Myocyte (in vitro differentiated cells): Measurements from ENCODE around the gene FOXJ1. TPM values are rescaled to one million over a fixed set of nuclear protein-coding genes. Genes with fewer than 3 reads are reported as not detected.

Experiments
- DNase-seq: peaks from one replicate; pipeline ENCODE4 v3.0.0-alpha.2; 2012; ENCODE audit warnings: low read depth
- total RNA-seq: library from RNA; depleted of rRNA; stranded (reverse); fragments of >200 nt; gene quantifications from 2 replicates; pipeline ENCODE4 v1.2.3, GENCODE V29; 2014

FOXJ1 gene
- total RNA-seq, 1 donor from 2014 or later = not detected

- no peak for DNase-seq
Measured at GRCh38 chr17:76161619-76162266, 20.7 kb upstream of the FOXJ1 start.

- no peak for DNase-seq
Measured at GRCh38 chr17:76160896-76161528, 20.0 kb upstream of the FOXJ1 start.

- DNase-seq = no peak
Measured at GRCh38 chr17:76159157-76159556, 18.1 kb upstream of the FOXJ1 start.

DNA sequence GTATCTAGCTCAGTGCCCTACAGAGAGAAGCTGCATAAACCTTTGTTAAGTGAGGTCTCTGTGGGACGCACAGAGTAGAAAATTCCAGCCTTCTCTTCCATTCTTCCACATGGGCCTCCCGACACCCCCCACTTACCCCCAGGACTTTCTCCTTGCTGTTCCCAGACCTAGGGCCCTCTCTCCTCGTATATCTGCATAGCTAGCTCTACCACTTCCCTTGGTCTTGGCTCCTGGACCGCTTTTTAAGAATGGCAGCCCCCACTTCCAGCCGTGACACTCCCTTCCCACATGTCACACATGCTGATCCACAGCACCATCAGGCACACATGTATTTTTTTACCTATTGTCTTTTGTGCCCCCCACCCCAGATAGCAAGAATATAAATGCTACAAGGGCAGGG is 16.7 kb upstream of the FOXJ1 start:
- DNase-seq = no peak

GRCh38 chr17:76156662-76156991 is 15.6 kb upstream of the FOXJ1 start:
- no peak for DNase-seq

GRCh38 chr17:76155988-76156661 is 15.1 kb upstream of the FOXJ1 start:
- DNase-seq = peak; percentile 22

GRCh38 chr17:76154936-76155845 is 14.1 kb upstream of the FOXJ1 start:
- DNase-seq = no peak

- no peak for DNase-seq
Measured at GRCh38 chr17:76154292-76154691, 13.2 kb upstream of the FOXJ1 start.

- DNase-seq = peak; percentile 13
Measured at GRCh38 chr17:76153640-76154039, 12.6 kb upstream of the FOXJ1 start.

- no peak for DNase-seq
Measured at GRCh38 chr17:76153202-76153601, 12.2 kb upstream of the FOXJ1 start.

DNA sequence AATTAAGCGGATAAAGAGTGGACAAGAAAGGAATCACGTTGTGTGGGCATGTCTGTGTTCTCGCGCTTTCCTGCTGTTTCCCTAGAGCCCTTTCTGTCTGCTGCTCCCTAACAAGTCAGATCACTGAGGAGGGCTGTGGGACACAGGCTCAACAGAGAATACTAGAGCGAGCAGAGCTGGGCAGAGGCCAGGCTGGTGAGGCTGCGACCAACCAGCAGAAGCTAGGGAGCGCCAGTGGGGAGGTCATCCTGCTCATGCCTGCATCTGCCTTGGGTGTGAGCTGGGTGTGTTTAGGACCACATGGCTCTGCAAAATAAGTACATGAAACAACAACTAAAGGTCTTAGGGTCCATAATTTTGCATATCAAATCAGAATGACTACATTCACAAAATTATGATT is 11.5 kb upstream of the FOXJ1 start:
- no peak for DNase-seq

GRCh38 chr17:76151896-76152454 is 10.9 kb upstream of the FOXJ1 start:
- DNase-seq = no peak

DNA sequence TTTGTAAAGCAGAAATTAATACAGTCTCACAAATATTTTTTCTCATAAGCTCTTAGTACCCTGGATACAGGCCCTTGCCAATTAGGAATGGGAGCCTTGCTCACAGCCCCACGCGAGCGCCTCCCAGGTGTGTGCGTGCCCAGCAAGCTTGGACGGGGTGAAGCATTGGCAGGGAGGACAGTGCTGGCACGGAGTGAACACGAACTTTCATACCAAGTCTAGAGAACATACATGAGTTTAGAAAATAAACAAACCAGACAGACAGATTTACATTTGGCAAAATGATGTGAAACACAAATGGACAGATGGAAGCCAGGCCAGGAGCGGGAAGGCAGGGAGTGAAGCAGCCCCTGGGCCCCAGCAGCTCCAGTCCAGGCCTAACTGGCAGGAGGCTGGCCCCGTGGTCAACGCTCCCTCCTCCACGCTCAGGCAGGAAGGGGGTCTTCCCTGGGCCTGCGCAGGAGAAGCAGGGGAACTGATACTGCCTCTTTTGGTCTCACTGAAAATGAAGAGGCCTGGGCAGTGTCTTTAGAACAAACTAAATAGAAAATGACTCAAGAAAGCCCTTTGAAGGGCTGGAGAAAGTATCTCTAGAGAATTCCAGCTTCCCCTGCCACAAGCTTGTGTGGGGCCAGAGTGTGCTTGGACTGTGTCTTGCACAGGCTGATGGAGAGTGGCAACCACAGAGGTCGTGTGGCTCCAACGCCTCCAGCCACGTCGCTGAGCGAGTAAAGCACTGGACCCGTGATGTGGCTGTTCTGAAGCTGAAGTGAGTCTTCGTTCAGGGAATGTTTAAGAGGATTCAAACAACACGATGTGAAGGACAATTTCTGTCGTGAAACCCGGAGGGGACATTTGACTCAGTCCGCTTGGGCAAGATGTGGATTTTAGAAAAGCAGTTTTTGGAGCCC is 9.9 kb upstream of the FOXJ1 start:
- no peak for DNase-seq

DNA sequence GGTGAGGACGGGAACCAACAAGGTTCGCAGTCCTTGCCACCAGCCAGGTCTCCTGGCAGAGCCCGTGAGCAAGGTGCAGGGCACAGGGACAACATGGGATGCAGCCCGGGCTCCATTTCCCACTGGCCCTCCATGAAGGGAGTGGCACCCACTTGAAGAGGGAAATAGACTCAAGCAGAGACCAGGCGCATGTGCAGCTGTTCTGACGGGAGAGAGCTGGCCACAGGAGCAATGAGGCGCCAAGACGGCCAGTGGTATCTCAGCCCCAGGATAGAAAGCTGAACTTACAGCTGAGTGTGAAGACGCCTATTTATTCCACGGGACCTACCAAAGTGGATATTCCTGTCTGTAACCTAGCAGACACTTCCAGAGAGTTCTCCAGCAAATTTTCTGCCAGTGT is 8.2 kb upstream of the FOXJ1 start:
- DNase-seq = peak; percentile 52

GRCh38 chr17:76148015-76148326 is 6.9 kb upstream of the FOXJ1 start:
- no peak for DNase-seq

DNA sequence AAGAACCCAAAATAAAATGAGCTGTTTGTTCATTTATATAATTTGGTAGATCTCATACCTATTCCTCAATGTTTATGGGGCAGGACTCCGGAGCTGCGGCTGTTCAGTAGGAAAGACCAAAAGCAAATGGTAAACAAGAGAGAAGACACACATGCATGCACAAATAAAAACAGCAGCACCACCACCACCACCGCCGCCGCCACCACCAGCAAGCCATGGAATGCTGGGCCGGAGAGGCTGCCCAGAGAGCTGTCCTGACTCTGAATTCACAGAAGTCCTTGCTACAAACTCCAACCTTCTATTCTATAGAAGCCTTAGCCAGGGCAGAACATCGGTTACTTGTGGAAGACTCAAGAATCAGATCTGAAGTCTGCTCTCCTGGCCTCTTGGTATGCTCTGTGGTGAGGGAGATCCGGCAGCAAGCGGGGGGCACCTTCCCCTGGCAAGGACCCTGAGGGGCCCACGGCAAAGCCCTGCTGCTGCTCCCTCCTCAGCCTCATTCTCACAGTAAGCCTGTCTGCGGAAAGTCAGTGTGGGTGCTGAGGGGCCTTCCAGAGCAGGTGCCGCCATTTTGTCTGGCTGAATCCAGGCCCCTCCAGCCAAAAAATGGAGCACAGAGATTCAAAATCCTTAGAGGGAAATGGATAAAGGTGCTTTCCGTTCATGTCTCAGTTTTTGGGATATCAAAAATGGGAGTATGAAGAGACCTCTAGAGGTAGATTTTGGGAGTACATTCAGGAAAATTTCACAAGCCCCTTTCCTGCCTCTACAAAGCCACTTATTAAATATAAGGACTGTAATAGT is 6.4 kb upstream of the FOXJ1 start:
- DNase-seq = peak; percentile 31

DNA sequence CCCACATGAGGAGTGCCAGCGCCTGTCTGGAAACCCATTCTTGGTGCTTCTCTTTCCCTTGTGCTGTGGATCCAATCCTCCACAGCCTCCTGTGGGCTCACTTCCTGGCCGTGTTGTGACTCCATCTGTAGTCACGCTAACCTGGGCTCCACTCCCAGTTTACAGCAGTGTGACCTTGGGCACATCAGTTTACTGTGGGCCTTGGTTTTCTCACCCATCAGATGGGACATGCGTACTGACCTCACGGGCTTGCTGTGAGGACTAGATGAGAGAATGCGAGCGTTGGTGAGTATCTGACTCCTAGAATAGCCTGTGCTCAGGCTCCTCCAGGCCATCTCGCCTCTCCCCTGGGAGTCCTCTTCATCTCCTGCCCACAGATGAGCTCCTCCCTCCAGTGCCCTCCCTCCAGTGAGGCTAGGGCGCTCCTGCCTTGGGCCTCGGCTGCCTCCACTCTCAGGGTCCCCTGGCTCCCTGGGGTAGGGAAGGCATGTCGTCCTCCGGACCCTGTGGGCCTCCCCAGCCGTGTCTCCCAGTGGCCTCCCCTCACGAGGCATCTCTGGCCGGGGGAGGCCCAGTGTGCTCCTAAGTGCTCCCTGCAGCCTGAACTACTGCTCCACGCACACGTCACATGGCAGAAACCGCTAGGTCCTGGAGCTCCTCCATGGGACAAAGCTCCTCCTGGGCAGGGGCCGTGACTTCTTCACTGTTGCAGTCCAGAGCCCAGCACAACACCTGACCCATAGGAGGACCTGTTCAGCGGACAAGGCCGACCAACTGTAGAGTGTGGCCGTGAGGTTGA is 5.2 kb upstream of the FOXJ1 start:
- no peak for DNase-seq

DNA sequence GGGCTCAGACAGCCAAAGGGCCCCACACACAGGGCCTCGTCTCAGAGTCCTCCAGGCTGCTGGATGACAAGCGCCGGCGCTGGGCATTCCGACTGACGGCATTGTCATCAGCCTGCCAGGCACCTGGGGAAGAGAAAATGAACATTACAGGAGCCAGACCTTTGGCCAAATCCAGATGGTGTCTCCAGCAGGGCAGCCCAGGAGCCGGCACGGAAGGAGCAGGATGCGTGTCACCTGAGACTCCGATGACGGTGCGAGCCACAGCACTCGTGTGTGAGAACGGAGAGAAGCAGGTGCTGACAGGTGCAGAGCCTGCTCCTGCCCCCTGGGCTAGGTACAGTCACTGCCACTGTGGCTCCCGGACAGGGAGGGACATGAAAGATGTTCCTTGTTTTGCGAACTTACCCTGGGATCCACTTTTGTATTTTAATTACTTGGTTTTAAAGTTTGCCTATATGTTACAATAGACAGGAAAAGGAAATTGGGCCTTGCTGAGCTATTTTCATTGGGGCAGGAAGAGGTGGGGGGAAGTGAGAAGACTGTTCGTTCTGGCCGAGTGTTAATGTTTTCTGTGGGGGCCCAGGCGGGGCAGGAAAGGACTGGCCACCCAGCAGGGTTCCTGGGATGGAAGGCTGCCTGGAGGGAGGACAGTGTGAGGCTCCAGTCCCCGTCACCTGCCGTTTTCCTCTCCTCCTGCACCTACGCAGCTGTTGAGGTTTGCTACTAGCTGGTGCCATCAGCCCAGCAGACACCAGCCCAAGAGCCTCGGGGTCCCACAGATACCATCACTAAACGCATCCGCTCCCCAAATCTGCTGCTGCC is 4.4 kb upstream of the FOXJ1 start:
- no peak for DNase-seq
